ENCODE data around the gene THAP3.
A peak's percentile ranks its signal among the peaks of the same experiment; 100 is the strongest.

THAP3 gene

DNA sequence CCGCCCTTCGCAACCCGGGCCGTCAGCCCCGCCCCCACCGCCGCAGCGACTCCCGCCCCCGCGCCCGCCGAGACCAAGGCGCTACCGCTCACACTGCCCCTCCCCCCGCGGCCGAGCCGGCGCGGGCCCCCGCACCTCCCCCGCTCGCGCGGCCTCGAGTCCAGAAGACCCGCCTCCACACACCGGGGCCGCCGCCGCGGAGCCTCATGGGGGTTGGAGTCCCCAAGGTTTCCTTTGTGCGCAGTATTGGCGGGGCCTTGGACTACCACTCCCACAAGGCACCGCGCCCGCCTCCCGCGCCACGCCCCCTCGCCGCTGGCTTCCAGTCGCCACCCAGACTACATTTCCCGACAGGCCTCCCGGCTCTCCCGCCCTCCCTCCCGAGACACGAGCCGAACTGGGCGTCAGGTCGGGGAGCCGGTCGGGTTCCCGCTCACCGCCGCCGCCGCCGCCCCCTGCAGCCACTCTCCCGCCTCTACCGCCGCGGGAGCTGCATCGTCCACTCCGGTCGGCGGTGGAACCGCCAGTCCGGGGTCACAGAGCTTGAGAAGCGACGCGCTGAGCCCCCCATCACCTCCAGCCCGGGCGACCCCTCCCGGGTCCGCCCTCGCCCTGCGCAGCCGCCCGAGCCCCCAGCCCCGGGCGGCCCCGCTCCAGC, 11.2 kb upstream of the THAP3 start, which contains the start of gene PHF13:
Gene PHF13 (plus strand): TSS at position 371 of the 658 bp plus-strand sequence. CDS start 336 bp downstream, outside the sequence.
- peak; percentile 99 for DNase-seq

- peak; percentile 42 for DNase-seq
Observed at GRCh38 chr1:6614019-6614928, 10.4 kb upstream of the THAP3 start.

DNA sequence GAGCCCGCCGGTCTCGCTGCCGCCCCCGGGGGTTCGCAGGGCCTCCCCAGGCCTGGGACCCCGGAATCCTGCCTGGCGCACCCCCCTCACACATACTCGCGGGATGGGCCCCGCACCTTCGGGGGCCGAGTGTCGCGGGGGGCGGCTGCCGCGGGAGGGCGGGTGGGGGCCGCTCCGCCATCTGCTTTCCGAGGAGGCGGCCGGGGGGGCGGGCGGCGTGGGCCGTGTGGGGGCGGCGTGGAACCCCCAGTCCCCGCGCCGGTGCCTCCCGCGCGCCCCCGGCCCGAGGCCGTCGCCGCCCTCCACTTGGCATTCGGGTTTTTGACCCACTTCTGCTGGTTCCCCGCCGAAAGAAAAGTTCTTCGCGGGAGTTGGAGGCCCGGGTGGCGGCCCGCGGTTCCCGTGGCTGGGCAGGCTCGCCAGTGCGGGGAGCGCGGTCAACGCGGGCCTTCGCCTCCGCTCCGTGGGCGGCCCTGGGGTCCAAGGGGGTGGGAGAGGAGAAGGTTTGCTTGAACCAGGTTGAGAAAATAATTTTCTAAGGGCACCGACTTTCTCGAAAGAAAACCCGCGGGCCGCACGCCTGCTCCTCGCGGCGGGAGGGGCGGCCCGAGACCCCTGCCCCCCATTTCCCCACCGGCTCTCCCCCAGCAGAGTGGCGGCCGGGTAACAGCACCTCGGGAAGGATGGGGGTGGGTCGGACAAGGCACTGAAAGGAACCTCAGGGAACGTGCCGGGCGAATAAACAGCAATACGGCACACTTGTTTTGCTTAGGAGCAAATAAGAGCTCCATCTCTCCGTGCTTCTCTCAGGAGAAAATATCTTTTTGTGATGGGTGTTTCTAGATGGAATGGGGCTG, 9.5 kb upstream of the THAP3 start:
- no peak for DNase-seq

GRCh38 chr1:6619045-6619444, 5.6 kb upstream of the THAP3 start:
- DNase-seq: no peak

DNA sequence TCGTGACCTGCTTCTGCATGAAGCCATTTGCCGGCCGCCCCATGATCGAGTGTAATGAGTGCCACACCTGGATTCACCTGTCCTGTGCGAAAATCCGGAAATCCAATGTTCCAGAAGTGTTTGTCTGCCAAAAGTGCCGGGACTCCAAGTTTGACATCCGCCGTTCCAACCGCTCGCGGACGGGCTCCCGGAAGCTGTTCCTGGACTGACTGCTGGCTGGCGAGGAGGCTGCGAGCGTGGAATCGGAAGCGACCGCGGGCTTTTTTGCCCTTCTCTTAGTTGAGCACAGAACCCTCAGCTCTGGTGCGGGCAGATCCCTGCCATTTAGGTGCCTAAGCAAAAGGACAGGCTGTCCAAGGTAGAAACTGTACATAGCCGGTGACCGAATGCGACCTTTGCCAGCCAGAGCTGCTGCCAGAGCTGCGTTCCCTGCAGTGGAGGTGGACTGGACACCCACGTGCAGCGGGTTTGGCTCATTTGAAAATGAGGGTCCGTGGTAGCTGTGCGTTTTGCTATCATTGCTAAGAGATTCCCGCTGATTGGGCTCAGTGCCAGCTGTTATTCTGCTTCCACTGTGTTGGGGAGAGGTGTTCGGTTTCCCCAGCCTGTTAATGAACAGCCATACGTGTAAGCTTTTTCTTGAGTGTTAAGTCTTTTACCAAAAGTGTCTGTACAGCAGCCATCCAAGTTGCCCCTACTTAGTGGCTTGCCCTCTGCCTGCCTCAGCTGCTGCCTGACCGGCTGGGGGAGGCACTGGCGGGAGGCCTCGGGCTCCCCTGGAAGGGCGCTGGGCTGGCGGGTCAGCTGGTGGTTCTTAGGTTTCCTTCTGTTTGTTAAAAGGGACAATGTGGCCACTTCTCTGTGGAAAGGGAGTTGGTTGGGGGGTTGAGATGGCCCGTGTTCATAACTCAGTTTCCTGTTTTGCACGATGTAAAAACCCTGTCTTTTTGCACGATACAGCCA, 3.0 kb upstream of the THAP3 start:
- DNase-seq: no peak

DNA sequence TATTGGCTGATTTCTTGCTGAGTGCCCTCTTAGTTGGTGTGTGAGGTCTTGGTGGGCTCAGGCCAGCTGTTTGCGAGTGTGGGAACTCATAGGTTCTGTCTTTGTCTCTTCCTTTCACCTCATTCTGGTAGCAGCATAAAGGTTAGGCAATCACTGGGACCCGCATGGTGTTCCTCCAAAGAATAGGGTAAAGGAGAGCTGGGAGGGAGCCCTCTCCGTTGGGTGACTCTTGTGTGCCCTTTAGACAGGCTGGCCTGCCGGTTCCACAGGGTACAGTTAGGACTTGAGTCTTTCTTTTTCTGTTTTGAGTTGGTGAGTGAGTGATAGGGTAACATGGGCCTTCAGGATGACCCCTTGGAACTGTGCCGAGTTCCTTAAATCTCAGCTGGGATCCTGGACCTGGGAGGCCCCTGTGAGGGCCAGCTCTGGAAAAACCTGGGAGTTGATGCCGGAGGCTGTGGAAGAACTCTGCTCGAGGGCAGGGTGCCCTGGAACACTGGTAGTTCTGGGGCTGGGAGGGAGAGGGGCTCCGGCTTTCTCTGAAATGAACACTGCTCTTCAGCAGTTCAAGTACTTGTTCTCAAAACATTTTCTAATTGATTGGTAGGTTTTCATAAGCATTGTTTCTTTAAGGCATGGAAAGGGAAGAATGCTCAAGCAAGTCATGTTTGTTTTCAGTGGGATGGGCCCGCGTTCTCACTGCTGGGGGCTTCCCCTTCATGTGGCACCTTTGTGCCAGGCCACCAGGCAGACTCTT, 2.1 kb upstream of the THAP3 start:
- no peak for DNase-seq

- DNase-seq: no peak
Observed at GRCh38 chr1:6623269-6623965, 1.3 kb upstream of the THAP3 start.

GRCh38 chr1:6625584-6626149, 999 bp downstream of the THAP3 start:
- DNase-seq: no peak

DNA sequence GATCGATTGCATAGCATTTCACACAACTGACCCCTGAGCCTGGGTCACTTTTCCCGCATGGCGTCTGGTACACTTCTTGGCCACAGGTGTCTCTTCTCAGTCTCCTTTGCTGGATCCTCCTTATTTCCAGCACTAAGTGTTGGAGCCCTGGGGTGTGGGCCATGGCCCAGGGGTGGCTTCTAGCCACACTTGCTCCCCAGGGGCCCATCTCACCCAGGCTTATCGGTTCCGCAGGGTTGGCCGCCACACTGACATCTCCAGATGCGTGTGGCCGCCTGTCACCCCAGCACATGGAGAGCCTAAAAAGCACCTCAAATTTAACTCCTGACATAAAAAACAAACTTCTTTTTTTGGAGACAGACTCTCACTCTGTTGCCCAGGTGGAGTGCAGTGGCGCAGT, 2.4 kb downstream of the THAP3 start:
- DNase-seq: no peak

DNA sequence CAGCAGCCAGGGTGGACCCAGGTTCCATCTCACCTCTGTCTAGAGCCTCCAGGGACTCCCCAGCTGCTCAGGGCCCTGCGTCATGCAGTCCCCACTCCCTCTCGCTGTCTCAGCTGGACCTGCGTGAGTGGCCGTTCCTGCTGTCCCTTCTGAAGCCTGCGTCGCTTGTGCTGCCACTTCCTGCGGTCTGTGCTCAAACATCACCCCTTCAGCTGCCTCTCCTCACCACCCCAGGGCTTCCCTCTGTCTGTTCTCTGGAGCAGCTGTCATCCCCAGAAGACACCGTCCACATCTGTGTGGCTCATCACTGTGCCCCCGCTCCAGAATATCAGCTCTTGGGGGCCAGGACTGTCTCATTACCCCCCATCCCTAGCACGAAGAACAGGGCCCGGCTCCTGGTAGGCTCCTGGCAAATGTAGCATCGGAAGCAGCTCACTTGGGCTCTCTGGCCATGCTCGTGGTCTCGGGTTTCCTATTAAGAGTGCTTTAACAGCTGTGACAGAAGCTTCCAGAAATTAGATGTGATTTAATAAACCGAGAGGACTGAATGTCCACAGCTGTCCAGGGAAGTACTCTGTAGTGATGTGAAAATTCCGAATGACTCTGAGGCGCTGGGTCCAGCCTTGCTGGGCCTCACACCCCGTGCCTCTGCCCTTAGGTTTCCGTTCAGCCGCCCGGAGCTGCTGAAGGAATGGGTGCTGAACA, 3.3 kb downstream of the THAP3 start:
- no peak for DNase-seq

DNA sequence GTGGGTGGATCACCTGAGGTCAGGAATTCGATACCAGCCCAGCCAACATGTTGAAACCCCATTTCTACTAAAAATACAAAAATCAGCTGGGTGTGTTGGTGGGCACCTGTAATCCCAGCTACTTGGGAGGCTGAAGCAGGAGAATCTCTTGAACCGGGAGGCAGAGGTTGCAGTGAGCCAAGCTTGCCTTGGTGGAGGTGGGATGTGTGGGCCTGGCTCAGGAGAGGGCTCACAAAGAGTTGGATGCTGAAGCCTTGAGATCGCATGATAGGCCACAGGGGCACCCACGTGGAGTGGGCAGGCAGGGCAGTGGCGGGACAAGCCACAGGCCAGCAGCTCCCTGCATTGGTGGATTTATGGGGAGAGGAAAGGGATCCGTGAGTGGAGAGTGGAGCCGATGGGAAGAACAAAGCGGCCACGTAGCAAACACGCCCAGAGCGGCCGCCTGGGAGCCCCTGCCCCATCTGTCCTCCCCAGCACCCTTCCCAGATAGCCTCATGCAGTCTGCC, 4.4 kb downstream of the THAP3 start:
- no peak for DNase-seq

- DNase-seq: no peak
Observed at GRCh38 chr1:6630027-6630426, 5.4 kb downstream of the THAP3 start.

GRCh38 chr1:6631058-6631457, 6.4 kb downstream of the THAP3 start:
- DNase-seq: no peak

- DNase-seq: no peak
Observed at GRCh38 chr1:6632588-6633514, 8.2 kb downstream of the THAP3 start.

- DNase-seq: peak; percentile 8
Observed at GRCh38 chr1:6634371-6635052, 9.8 kb downstream of the THAP3 start.

DNA sequence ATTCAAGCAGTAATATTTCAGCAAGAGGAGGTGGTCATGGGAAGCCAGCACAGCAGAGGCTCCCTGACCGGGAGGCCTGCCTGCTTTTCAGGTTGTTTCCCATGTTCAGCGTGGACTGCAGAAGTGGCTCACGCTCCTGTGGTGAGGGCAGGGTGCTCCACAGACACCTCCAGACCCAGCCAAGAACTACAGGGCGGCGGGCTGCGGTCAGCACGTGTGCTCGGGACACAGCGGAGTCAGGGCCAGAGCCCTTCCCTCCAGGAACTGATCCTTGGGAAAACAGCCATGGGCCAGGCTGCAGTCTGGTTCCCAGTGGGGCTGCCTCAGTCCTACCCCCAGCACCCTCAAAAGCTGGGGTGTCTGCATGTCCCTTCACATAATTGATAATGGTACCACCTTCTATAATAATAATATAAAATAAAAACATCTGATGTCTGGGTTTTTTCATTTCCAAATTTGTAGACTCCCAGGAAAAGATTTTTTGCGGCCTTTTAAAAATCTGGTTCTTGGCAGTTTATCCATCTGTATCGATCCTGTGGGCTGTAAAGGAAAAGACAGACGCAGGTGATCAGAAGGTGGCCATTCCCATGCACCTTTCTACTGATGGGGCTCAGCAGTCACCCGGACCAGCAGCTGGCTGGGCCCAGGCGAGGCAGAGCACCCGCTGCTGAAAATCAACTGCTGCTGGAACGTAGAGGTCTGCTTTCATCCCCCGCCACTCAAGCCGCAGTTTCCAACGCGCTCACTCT, 10.7 kb downstream of the THAP3 start:
- DNase-seq: no peak
